Body of pancreas (tissue), 4 donors: ENCODE results near the gene AUTS2. TPM values are rescaled to one million over a fixed set of nuclear protein-coding genes. Genes with fewer than 3 reads are reported as not detected.

Experiments
- ATAC-seq: fragments of 150-250 bp; one replicate; pipeline ENCODE4 v1.9.1; 2016
- DNase-seq, 4 donors: peaks; one replicate each; pipeline ENCODE4 v3.0.0-alpha.2; 2019
- H3K27ac ChIP-seq, 4 donors: fragments of 200-600 bp; sonication (generic); 1 replicate in 3 of 4; 2 replicates in 1 of 4; pipeline versions ENCODE4 v1.5.1 to v1.6.1; 2016 to 2019; ENCODE audit warnings: mild to moderate bottlenecking in 1 of 4, mixed read lengths in 1 of 4, moderate library complexity in 1 of 4
- H3K27me3 ChIP-seq, 2 donors: fragments of 200-600 bp; sonication (generic); one replicate each; pipeline ENCODE4 v1.6.0; 2016; ENCODE audit warnings: mild to moderate bottlenecking in 1 of 2
- H3K36me3 ChIP-seq, 2 donors: fragments of 200-600 bp; sonication (generic); replicated peaks in 1 of 2; 2 replicates each; pipeline ENCODE4 v1.5.1; 2016; ENCODE audit warnings: low read depth in 2 of 2; ENCODE audit not compliant: insufficient read depth in 1 of 2
- H3K4me1 ChIP-seq: fragments of 200-600 bp; sonication (generic); one replicate; pipeline ENCODE4 v1.6.0; 2016
- H3K4me3 ChIP-seq, 2 donors: fragments of 200-600 bp; sonication (generic); 1 replicate in 1 of 2; 2 replicates in 1 of 2; pipeline ENCODE4 v1.5.1; 2016 to 2019
- H3K9me3 ChIP-seq, 3 donors: fragments of 200-600 bp; sonication (generic); 1 replicate in 2 of 3; 2 replicates in 1 of 3; pipeline ENCODE4 v1.5.1; 2016
- POLR2A ChIP-seq, 3 donors: fragments of 450-650 bp; IDR thresholded peaks; one replicate each; pipeline ENCODE4 v1.6.1; 2016; ENCODE audit warnings: antibody characterized with exemption in 3 of 3, mild to moderate bottlenecking in 2 of 3
- WGBS, 2 donors: methylation state at CpG; one replicate each; pipeline ENCODE4 v1.1.5; 2017; 5-methylcytosine and 5-hydroxymethylcytosine counted together
- intact Hi-C: fragments of 100-400 bp; cut with DNase I; formaldehyde crosslinking; loops from one replicate; pipeline ENCODE4 v1.15.1; 2023
- total RNA-seq, 2 donors: library from RNA; depleted of rRNA; stranded (reverse); fragments of >200 nt; gene quantifications; one replicate each; pipeline ENCODE4 v1.1.0, GENCODE V29; 2016
- TF ChIP-seq, protein P1 (sequence below), 7 experiments: fragments of 450-650 bp in 4 of 7; fragments of 200-600 bp in 3 of 7; sonication (generic) in 3 of 7; IDR thresholded peaks; one replicate each; pipeline ENCODE4 v1.5.1; 2016 to 2019; ENCODE audit warnings: antibody characterized with exemption in 7 of 7

The AUTS2 gene
- total RNA-seq, 2 donors from 2014 or later = 11.7 to 18.5 TPM

DNA sequence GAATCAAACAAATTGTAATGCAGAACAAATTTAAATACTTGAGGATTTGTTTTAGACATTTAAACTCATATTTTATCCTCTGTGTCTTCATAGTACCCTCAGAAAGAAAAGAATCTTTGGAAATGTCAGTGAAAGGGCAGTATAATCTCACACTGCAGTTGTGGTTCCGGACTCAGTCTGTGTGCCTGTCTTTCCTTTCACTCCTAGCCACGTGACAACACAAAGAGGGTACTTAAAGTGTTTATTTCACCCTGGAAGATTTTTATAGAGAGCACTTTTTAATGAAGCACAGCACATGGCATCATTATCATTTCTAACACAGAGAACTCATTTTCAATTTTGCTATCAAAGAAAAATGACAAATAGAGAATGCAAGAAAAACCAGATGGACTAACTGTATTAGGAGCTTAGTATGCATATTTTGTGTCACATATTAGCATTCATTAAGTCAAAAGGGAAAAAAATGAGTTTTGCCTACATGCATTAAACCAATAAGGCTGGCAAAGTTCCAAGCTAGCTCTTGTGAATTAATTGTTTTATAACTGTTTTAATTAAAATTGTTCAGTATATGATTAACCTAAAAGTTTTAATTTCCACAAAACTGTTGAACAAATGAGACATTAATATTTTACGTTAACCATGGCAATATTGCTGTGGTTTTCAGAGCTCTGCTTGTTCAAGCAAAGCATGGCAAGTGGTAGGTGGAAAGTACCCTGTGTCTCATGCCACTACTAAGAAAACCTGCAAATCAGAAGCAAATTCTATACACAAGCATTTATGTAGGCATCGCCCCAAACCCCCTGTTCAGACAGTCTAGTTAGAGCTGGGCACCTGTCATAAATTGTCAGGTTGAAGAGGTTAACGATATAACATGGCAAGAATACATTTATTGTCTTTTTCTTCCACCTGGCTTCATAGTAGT, 65.9 kb downstream of the AUTS2 start:
- WGBS, 2 donors = 87 to 88% methylated on average over 5 of the region's 5 CpGs

GRCh38 chr7:69665369-69665768, 67.1 kb downstream of the AUTS2 start:
- H3K27me3 ChIP-seq = no peaks in the 10 kb centered on the region
- H3K27ac ChIP-seq = no peak overlapping the region
- no peaks in the 10 kb centered on the region for H3K4me1 ChIP-seq
- TF ChIP-seq POLR2A (IDR thresholded peaks at IDR 0.05) = no peak
- ATAC-seq = no peak
- no peaks in the 10 kb centered on the region for H3K36me3 ChIP-seq
- H3K4me3 ChIP-seq = no peak overlapping the region
- intact Hi-C loops = no loop called here
- DNase-seq = no peak
- 70 to 75% methylated on average over 2 of the region's 2 CpGs for WGBS, 2 donors
- H3K9me3 ChIP-seq = no peaks in the 10 kb centered on the region

More for the DNA sequence above, 65.9 kb downstream of the AUTS2 start:
- Histone ChIP-seq H3K4me3 (no peak overlapping the region), H3K27ac (no peak overlapping the region), H3K4me1 (no peaks in the 10 kb centered on the region), H3K36me3 (no peaks in the 10 kb centered on the region), H3K9me3 (no peaks in the 10 kb centered on the region), H3K27me3 (no peaks in the 10 kb centered on the region)
- ATAC-seq (no peak), DNase-seq (no peak)
- intact Hi-C loops = no loop called here
- no peak for TF ChIP-seq POLR2A (IDR thresholded peaks at IDR 0.05)
- TF ChIP-seq, protein P1, sequence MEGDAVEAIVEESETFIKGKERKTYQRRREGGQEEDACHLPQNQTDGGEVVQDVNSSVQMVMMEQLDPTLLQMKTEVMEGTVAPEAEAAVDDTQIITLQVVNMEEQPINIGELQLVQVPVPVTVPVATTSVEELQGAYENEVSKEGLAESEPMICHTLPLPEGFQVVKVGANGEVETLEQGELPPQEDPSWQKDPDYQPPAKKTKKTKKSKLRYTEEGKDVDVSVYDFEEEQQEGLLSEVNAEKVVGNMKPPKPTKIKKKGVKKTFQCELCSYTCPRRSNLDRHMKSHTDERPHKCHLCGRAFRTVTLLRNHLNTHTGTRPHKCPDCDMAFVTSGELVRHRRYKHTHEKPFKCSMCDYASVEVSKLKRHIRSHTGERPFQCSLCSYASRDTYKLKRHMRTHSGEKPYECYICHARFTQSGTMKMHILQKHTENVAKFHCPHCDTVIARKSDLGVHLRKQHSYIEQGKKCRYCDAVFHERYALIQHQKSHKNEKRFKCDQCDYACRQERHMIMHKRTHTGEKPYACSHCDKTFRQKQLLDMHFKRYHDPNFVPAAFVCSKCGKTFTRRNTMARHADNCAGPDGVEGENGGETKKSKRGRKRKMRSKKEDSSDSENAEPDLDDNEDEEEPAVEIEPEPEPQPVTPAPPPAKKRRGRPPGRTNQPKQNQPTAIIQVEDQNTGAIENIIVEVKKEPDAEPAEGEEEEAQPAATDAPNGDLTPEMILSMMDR (IDR thresholded peaks at IDR 0.05) = no peak

DNA sequence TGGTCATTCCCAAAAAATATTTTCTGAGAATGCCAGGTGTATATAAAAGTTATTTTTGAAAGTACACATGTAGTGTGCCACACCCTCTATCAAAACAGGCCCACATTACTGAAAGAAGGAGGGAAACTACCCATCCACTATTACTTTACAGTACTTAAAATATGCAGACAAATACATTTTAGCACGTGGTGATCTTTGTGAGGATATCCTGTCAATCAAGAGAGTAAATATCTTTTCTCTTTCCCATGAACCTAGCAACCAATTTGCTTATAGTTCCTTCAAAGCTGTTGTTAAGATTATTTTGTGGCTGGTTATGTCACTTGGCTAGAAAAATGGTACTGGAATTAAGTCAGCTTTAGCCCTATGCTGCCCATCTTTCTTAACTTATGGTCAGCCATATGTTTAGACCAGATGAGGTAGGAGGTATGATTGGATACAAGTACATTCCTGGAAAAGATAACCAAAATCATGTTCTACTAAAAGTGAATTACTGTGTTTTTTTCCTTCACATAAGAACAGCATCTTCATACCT, 70.1 kb downstream of the AUTS2 start:
- no peaks in the 10 kb centered on the region for H3K4me1 ChIP-seq
- no peaks in the 10 kb centered on the region for H3K27me3 ChIP-seq
- no peak for ATAC-seq
- no peak overlapping the region for H3K4me3 ChIP-seq
- intact Hi-C loops = no loop called here
- TF ChIP-seq, protein P1 (IDR thresholded peaks at IDR 0.05) = no peak
- no peak for TF ChIP-seq POLR2A (IDR thresholded peaks at IDR 0.05)
- H3K9me3 ChIP-seq = no peaks in the 10 kb centered on the region
- no peaks in the 10 kb centered on the region for H3K36me3 ChIP-seq
- DNase-seq = no peak
- no peak overlapping the region for H3K27ac ChIP-seq
- 27 to 38% methylated on average over 1 of the region's 1 CpG for WGBS, 2 donors

GRCh38 chr7:69670701-69671100, 72.4 kb downstream of the AUTS2 start:
- H3K36me3 ChIP-seq = no peaks in the 10 kb centered on the region
- no peak overlapping the region for H3K4me3 ChIP-seq
- H3K27ac ChIP-seq = no peak overlapping the region
- no peaks in the 10 kb centered on the region for H3K27me3 ChIP-seq
- ATAC-seq = no peak
- DNase-seq = no peak
- H3K4me1 ChIP-seq = peaks cover 5% of the 10 kb centered on the region
- no peaks in the 10 kb centered on the region for H3K9me3 ChIP-seq
- TF ChIP-seq, protein P1 (IDR thresholded peaks at IDR 0.05) = no peak
- TF ChIP-seq POLR2A (IDR thresholded peaks at IDR 0.05) = no peak
- intact Hi-C loops = no loop called here
- WGBS, 2 donors = 21 to 42% methylated on average over 4 of the region's 4 CpGs

DNA sequence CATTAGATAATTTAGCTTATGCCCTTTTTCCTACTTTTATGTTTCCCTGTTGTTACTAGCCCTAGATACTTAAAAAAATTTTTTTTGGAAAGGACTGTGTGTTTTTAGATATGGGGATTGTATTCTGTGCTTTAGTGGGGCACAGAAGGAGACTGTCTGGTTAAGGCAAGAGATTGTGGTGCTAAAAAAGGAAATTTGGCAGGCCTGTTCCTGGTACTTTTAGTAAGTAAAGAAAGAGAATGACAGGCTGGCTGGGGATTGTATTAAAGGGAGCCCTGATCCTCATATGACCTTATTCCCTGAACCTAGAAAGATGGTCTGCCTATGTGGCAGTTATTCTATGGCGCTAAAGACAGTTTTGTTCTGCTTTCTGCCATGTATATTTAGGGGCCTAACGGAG, 74.8 kb downstream of the AUTS2 start:
- Histone ChIP-seq H3K27ac (no peak overlapping the region), H3K4me3 (no peak overlapping the region), H3K9me3 (no peaks in the 10 kb centered on the region), H3K36me3 (no peaks in the 10 kb centered on the region), H3K27me3 (no peaks in the 10 kb centered on the region), H3K4me1 (peaks cover 5% of the 10 kb centered on the region)
- DNase-seq (no peak), ATAC-seq (no peak)
- WGBS, 2 donors = 86 to 91% methylated on average over 2 of the region's 2 CpGs
- intact Hi-C loops = no loop called here
- TF ChIP-seq, protein P1 (IDR thresholded peaks at IDR 0.05) = no peak
- no peak for TF ChIP-seq POLR2A (IDR thresholded peaks at IDR 0.05)
